Ascending aorta (tissue), 2 donors: ENCODE measurements around the gene ARHGAP8. TPM values are rescaled to one million over a fixed set of nuclear protein-coding genes. Genes with fewer than 3 reads are reported as not detected.

Source experiments
- DNase-seq, 2 donors: peaks; one replicate each; pipeline ENCODE4 v3.0.0-alpha.2; 2019; ENCODE audit warnings: low spot score in 2 of 2
- H3K27ac ChIP-seq, 2 donors: fragments of 200-600 bp; sonication (generic); one replicate each; pipeline ENCODE4 v1.5.1; 2016 to 2017; ENCODE audit warnings: mild to moderate bottlenecking in 1 of 2
- H3K27me3 ChIP-seq: fragments of 200-600 bp; sonication (generic); one replicate; pipeline ENCODE4 v1.5.1; 2017
- H3K36me3 ChIP-seq, 2 donors: fragments of 200-600 bp; sonication (generic); one replicate each; pipeline ENCODE4 v1.5.1; 2016
- H3K4me1 ChIP-seq, 2 donors: fragments of 200-600 bp; sonication (generic); one replicate each; pipeline ENCODE4 v1.5.1; 2016 to 2017; ENCODE audit warnings: mild to moderate bottlenecking in 1 of 2
- H3K4me3 ChIP-seq, 2 donors: fragments of 200-600 bp; sonication (generic); one replicate each; pipeline ENCODE4 v1.5.1; 2016 to 2017; ENCODE audit warnings: mild to moderate bottlenecking in 1 of 2
- H3K9me3 ChIP-seq, 2 donors: fragments of 200-600 bp; sonication (generic); one replicate each; pipeline ENCODE4 v1.5.1; 2016
- intact Hi-C: fragments of 100-400 bp; cut with DNase I; formaldehyde crosslinking; loops from one replicate; pipeline ENCODE4 v1.15.1; 2023
- total RNA-seq: library from RNA; depleted of rRNA; stranded (reverse); fragments of >200 nt; gene quantifications from one replicate; pipeline ENCODE4 v1.1.0, GENCODE V29; 2016
- TF ChIP-seq, protein P1 (sequence below), 3 experiments: fragments of 200-600 bp in 2 of 3; fragments of 450-650 bp in 1 of 3; sonication (generic) in 2 of 3; IDR thresholded peaks; one replicate each; pipeline ENCODE4 v1.5.1; 2016 to 2019; ENCODE audit warnings: antibody characterized with exemption in 3 of 3, mild to moderate bottlenecking in 1 of 3, moderate library complexity in 1 of 3

The ARHGAP8 gene
- total RNA-seq, 1 donor from 2014 or later: not detected

GRCh38 chr22:44786136-44786535 lies 33.8 kb downstream of the ARHGAP8 start:
- TF ChIP-seq, protein P1, sequence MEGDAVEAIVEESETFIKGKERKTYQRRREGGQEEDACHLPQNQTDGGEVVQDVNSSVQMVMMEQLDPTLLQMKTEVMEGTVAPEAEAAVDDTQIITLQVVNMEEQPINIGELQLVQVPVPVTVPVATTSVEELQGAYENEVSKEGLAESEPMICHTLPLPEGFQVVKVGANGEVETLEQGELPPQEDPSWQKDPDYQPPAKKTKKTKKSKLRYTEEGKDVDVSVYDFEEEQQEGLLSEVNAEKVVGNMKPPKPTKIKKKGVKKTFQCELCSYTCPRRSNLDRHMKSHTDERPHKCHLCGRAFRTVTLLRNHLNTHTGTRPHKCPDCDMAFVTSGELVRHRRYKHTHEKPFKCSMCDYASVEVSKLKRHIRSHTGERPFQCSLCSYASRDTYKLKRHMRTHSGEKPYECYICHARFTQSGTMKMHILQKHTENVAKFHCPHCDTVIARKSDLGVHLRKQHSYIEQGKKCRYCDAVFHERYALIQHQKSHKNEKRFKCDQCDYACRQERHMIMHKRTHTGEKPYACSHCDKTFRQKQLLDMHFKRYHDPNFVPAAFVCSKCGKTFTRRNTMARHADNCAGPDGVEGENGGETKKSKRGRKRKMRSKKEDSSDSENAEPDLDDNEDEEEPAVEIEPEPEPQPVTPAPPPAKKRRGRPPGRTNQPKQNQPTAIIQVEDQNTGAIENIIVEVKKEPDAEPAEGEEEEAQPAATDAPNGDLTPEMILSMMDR (IDR thresholded peaks at IDR 0.05): no peak
- H3K27me3 ChIP-seq: no peaks in the 10 kb centered on the region
- no peaks in the 10 kb centered on the region for H3K4me1 ChIP-seq
- H3K27ac ChIP-seq: no peak overlapping the region
- intact Hi-C loops: no loop called here
- H3K9me3 ChIP-seq: no peaks in the 10 kb centered on the region
- H3K4me3 ChIP-seq: no peak overlapping the region
- DNase-seq: no peak
- H3K36me3 ChIP-seq: no peaks in the 10 kb centered on the region

GRCh38 chr22:44786610-44787009 lies 34.2 kb downstream of the ARHGAP8 start:
- Histone ChIP-seq H3K4me3 (no peak overlapping the region), H3K9me3 (no peaks in the 10 kb centered on the region), H3K27me3 (no peaks in the 10 kb centered on the region), H3K4me1 (no peaks in the 10 kb centered on the region), H3K36me3 (no peaks in the 10 kb centered on the region), H3K27ac (no peak overlapping the region)
- intact Hi-C loops: no loop called here
- DNase-seq: no peak
- TF ChIP-seq, protein P1 (IDR thresholded peaks at IDR 0.05): no peak

DNA sequence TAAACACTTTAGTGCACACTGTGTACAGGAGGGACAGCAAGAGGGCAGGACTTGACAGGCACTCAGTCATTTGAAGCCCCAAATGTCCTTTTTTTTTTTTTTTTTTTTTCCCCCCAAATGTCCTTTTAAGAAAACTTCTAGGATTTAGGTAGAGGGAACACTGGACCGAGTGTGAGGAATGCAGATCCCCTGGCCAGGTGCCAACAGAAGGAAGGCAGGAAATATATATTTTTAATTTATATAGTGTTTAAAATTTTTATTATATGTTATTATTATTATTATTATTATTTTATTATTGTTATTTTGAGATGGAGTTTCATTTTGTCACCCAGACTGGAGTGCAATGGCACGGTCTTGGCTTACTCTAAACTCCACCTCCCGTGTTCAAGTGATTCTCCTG lies 35.5 kb downstream of the ARHGAP8 start:
- H3K4me3 ChIP-seq: no peak overlapping the region
- H3K27ac ChIP-seq: no peak overlapping the region
- H3K36me3 ChIP-seq: no peaks in the 10 kb centered on the region
- intact Hi-C loops: no loop called here
- H3K4me1 ChIP-seq: no peaks in the 10 kb centered on the region
- H3K9me3 ChIP-seq: no peaks in the 10 kb centered on the region
- H3K27me3 ChIP-seq: no peaks in the 10 kb centered on the region
- TF ChIP-seq, protein P1 (IDR thresholded peaks at IDR 0.05): no peak
- DNase-seq: no peak

DNA sequence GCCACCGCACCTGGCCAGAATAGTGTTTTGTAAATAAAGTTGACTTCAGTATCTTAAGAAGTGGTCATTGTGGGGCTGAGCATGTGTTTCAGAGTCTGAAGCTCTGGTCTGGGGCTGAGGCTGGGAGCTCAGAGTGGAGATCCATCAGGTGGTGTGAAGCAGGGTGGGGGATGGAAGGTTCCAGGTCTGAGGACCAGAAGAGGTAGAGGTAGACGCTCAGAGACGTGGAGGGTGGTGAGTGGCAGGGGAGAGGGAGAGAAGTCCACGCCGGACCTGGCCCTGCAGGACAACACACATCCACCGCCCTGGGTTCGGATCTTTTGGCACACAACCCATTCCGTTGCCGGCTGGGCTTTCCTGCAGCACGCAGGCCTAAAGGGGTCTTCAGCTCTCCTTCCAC lies 40.7 kb downstream of the ARHGAP8 start:
- no peak for DNase-seq
- Histone ChIP-seq H3K9me3 (no peaks in the 10 kb centered on the region), H3K36me3 (no peaks in the 10 kb centered on the region), H3K27me3 (no peaks in the 10 kb centered on the region), H3K4me3 (no peak overlapping the region), H3K4me1 (no peaks in the 10 kb centered on the region), H3K27ac (no peak overlapping the region)
- intact Hi-C loops: no loop called here
- TF ChIP-seq, protein P1 (IDR thresholded peaks at IDR 0.05): no peak

DNA sequence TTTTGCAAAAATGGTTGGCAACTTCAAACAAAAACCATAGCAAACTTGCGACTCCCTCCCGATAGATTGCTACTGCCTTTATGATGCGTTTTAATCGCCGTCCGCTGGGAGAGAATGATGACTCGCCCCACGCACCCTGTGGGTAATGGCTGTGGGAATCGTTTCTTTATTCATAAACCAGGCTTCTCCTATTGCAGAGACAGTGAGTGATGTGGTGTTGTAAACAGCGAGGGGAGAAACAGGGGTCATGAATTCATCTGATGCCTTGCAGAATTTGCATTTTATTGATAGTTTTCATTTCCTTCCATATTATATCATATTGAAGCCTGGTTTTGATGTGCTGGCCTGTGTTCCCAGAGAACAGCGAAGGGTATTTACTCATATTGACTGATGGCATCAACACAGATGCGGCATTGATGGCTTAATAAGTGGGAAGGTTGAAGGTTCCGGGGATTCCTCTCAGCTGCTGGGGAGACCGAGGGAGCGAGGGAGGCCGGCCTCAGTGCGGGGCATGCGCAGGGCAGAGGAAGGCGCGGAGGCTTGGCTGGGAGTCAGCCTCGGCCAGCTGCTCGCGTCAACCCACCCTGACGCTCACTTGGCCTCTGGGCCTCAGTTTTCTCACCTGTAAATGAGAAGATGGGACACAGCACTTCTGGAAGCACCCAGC lies 41.3 kb downstream of the ARHGAP8 start:
- H3K4me1 ChIP-seq: no peaks in the 10 kb centered on the region
- no peak overlapping the region for H3K27ac ChIP-seq
- intact Hi-C loops: no loop called here
- H3K27me3 ChIP-seq: no peaks in the 10 kb centered on the region
- H3K36me3 ChIP-seq: no peaks in the 10 kb centered on the region
- H3K4me3 ChIP-seq: no peak overlapping the region
- H3K9me3 ChIP-seq: no peaks in the 10 kb centered on the region
- TF ChIP-seq, protein P1 (IDR thresholded peaks at IDR 0.05): no peak
- no peak for DNase-seq
